AG20443 (cell line): Measurements from ENCODE around the gene SRPK2.

Experiments used
- DNase-seq: peaks from one replicate; pipeline ENCODE4 v3.0.0; 2012; ENCODE audit warnings: low spot score, mixed read lengths

SRPK2 gene

DNA sequence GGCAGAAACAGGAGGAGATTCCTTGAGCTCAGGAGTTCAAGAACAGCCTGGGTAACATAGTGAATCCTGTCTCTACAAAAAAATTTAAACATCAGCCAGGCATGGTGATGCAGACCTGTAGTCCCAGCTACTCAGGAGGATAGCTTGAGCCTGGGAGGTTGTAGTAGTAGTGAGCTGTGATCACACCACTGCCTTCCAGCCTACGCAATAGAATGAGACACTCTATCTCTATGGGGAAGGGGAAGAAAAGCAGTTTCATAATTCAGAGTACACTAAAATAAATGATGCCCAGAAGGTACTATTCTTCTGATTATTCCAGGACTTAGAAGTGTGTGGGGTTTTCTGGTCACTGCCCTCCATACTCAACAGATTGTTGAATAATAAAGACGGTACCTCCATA, 197.4 kb downstream of the SRPK2 start:
- no peak for DNase-seq

DNA sequence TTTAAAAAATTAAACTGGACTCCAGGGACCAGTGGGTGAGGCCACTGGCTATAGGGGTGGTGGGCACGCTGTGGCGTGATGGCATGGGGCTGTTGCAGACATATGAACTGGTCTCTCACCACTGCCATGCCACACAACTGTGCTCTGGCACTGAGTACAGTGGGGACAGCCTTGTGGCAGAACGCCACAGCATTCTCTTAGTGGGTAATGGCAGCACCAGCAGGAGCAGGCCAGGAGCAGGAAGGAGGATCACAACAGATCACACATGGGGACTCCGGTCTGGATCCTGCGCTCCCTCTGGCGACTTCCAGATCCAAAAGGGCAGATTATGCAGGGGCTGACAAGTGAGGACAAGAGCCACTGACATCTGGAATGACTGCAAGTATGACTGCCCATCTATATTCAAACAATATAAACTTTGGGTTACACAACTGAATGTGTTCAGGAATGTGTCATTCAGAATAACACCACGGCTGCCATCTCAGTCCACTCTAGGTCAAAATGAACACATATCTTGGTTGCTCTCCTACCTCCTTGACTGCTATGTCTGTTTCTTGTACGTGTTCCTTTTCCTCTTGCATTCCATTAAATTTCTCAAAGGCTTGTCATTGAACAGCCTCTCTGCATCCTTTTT, 198.7 kb downstream of the SRPK2 start:
- no peak for DNase-seq

DNA sequence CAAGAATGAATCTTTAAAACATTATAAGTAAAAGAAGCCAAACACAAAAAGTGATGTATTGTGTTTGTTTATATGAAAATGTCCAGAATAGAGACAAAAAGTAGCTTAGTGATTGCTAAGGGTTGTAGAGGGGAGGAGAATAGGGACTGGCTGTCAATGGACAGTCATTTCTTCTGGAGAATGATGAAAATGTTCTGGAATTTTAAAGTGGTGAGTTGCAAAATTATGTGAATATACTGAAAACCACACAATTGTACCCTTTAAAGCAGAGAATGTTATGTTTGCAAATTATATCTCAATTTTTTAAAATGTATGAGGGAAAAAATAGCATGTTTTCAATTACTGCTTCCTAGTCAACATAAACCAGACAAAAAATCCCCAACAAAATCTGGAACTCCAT, 200.5 kb downstream of the SRPK2 start:
- DNase-seq = peak; percentile 36

DNA sequence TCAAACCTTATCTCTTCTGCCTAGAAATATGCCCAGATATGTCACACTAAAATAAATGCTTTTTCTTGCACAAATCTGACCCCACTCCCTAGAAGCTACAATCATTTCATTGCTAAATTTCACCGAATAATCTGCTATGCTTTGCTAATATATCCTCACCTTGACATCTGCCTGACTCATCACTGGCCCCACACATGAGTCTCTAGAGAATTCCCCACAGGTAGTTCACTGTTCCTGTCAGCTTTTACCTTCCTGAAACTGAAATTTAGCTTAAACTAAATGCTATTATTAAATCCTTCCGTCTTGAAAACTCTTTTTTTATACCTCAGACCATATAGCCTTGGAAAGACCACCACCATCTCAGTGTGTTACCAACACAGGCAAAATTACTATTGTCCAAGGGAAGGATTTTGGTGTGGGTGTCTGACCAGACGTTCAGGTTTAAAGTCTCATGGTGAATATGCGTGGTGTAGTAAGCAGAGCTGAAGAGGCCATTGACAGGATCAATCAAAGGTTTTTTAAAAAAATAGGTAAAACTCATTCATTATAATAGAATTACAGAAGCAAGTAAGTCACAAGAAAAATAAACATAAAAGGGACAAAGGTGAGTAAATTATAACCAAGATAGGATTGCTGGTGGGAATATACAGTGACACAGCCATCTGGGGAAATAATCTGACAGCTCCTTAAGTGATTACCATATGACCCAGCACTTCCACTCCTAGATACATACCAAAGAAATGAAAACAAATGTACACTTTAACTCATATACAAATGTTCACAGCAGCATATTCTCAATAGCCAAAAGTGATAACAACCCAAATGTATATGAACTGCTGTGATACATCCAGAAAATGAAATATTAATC, 201.2 kb downstream of the SRPK2 start:
- no peak for DNase-seq

DNA sequence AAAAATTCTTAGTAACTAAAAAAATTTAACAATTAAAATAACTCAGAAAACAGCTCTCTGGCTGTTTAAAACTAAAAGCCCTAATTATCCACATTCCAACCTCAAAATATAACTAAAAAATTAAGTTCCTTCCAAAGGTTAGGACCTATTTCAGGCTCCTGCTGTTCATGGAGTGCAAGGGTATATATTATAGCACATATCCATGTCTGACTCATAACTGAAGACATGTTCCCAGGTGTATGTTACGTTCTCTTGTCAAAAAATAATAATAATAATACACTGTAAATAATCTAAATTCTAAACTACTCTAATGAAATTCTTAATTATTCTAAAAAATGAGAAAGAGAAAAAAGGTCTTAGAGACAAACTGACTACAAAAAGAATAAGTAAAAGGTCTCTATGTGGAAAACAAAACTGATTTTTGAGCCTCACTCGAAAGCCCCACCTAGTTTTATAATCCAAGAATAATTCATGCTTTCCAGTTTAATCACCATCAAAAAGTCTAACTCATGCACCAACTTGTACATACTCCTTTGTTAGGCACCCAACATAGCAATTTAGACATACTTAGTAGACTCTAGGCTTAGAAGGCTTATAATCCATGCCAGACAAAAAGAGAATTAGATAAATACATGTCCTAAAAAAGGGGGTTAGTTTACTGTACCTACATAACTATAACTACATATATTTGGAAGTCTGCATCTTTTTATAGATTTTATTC, 203.3 kb downstream of the SRPK2 start:
- no peak for DNase-seq

DNA sequence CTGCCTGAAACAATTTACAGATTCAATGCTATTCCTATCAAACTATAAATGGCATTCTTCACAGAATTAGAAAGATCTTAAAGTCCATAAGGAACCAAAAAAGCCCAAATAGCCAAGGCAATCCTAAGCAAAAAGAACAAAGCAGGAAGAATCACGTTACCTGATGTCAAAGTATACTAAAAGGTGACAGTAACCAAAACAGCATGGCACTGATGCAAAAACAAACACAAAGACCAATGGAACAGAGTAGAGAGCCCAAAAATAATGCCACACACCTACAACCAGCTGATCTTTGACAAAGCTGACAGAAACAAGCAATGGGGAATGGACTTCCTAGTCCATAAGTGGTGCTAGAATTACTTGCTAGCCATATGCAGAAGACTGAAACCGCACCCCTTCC, 208.7 kb downstream of the SRPK2 start:
- DNase-seq = no peak

DNA sequence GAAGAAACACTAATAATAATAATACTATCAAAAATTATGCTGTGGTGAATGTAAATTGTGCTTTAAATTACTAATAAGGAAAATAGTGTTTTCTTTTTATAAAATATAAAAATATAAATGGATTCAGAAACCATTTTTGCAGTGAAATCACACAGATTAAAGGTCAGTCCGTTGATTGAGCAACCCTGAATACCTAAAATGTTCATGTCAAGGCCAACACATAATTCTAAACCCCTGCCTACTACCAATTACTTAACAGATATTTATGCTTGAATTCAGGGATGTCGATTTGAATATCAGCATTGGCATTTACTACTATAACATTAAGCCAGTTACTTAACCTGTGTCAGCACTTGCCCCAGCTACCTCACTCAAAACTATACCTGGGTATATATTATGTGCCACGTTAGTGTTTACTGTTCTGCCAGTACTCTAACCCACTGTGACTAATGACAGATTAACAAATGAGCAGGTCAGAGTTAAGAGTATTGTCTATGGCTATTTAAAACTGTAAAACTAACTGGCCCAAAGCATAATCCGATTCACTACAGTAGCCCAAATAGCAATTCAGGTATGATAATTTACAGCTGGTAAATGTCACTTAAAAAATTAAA, 209.7 kb downstream of the SRPK2 start:
- no peak for DNase-seq

DNA sequence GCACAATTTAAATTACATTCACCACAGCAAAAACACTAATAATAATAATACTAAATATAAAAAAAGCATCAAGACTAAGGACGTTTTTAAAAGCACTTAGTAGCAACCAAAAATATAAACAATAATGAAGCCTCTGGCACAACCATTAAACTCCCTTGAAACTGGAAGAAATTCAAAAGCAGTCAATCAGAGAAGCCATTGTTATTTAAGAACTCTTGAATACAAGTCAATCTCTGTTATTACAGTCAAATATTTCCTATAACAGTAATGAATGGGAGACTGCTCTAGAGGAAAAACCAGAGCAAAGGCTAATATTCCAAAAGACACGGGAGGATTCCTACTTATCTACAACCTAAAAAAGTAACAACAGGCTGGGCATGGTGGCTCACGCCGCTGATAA, 210.5 kb downstream of the SRPK2 start:
- DNase-seq = no peak

DNA sequence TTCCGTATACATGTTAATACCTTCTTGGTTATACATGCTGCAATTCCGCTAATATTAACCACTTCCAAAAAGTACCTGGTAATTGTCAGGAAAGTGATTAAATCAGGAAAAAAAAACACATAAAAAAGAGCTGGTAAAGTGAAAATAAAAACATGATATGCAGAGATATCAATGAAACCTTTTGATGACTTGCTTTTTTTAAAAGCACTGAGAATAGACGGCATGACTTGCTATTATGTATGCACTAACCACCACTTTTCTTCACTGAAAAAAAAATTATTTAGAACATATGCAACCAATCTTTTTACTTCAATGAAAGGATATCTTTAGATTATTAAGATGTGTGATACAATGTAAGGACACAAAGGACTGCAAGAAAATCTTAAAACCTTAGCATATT, 211.7 kb downstream of the SRPK2 start:
- DNase-seq = no peak

DNA sequence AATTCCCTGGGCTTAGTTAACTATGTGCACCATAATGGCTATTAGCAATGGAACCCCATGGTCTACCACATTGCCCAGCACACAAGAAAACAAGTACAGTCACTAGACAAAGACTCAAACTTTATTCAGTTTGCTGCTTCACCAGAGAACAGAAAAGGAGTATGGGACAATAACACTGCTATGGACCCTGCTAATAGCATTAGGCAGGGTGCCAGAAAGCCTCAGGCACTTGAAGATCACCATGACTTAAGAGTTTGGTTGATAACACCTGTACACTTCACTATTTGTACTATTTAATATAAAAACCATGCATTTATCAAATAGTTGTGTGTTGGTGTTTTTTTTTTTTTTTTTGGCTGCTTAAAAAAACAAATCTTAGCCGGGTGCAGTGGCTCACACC, 215.1 kb downstream of the SRPK2 start:
- DNase-seq = no peak

DNA sequence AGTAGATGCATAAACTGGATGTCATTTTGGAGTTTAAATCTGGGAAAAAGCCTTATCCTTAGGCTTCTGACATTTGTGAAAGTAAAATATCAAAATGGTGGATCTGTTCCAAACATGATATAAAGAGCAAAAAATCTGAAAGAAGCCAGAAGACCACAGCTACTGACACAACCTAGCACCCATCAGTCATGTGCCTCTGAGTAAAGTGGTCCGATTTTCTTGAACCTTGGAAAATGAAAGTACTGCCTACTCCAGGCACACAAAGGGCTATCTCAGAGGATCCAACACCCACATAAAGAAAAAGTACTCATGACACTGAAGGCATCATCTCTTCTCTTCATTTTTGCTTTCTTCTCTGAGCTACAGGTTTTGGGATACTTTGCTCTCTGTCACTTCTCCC, 224.0 kb downstream of the SRPK2 start:
- DNase-seq = no peak

DNA sequence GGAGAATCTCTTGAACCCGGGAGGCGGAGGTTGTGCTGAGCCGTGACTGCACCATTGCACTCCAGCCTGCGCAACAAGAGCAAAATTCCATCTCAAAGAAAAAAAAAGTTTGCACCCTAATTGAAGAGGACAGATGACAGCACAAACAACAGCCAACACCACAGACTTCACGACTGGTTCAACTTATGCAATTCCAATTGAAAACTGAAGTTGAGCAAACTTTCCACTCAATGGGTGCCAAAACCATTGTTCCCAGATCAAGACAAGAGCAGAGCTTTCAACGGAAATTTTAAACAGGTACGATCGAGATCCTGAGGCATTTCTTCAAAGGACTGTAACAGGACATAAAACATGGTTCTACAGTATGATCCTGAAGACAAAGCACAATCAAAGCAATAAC, 225.0 kb downstream of the SRPK2 start:
- DNase-seq = no peak

DNA sequence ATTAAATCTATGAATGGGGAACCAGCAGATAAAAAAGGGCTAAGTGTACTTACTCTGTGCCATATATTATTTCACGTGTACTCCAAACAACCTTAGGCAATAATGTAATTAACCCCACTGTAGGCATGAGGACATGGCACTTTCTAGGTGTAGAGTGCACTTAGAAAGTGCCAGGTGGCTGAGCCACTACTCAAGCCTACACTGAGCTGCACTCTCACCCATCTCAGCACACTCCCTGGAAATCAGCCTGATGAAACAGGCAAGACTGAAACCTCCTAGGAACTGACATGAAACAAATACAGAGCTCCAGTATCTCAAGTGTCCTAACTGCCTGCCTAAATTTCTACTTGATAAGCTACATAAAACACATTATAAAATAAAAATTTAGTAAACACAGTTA, 227.4 kb downstream of the SRPK2 start:
- DNase-seq = no peak

DNA sequence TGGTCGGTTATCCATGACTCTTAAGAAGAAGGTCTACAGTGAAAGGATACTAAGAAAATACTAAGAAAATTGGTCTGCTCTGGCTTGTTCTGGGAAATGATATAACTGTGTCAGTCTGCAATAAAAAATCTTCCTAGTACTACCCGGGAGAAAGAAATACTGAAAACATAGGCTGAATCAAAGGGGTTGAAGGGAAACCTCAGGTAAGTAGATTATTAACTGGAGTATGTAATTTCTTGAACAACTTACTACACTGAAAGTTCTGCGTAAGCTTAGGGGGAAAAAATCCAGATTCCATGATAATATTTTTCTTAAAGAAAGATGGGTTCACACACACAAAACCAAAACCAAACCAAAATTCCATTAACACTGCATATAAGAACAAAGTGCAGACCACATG, 231.4 kb downstream of the SRPK2 start:
- DNase-seq = no peak

DNA sequence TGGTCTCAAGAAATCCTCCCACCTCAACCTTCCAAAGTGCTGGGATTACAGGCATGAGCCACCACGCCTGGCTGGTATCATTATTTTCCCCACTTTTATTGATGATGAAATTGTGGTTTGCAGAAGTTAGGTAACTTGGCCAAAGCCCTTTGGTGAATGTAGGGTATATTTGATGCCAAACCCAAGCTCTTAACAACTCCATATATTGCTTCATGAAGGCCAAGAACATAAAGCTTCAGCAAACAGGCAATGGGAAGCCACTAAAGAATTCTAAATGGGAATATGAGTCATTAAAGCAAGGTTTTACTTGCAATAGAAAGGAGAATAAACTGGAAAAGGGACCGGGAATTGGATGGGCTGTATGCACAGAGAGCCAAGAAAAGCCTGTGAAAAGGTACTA, 232.0 kb downstream of the SRPK2 start:
- no peak for DNase-seq

DNA sequence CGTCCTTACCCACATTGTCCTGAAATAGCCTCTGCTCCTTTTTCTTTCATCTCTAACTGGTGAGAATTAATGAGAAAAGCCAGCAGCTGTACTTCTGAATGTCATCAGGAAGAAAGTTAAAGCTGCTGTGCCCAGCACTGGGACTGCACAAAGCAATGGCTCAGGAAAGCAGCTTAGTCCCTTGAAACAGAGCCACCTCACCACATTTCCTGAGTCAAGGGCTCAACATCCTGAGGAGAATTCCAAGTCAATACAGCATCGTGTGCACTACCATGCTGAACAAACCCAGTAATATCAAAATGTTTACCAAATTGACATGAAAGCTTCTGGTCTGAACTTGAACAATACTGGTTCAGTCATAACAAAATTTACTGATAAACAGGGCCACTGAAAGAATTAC, 234.6 kb downstream of the SRPK2 start:
- no peak for DNase-seq

DNA sequence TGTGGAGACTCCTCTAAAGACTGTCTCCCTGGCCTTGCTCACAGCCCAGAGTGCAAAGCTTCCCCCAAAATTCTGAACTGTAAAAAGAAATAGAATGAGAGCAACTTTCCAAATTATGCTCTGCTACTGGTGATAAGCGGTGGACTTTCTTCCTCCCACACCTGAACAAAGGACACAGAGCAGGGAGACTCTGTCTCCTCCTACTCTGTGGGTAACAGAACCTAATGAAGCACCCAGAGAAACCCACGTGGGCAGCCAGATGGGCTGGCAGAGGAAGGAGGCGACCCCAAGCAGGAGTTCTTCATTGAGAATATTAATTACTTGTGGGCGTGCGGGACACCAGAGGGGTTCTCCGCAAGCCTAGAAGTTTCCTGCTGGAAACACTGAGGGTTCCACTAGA, 235.2 kb downstream of the SRPK2 start:
- no peak for DNase-seq

DNA sequence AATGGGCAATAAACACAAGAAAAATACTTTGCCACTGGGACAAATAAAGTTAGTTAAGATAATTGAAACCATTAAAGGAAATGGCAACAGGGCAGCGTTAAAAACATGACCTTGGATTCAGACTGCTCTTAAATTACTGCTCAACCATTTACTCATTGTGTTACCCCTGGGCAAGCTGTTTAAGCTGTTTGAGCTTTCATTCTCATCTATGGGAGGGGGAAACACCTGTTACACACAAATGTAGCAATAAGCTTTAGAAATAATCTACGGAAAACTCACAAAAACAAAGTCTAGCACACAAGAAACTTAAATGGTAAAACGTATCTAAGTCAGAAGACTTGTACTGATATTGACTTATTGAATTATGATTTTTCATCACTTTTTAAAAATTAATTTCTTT, 237.6 kb downstream of the SRPK2 start:
- DNase-seq = no peak

DNA sequence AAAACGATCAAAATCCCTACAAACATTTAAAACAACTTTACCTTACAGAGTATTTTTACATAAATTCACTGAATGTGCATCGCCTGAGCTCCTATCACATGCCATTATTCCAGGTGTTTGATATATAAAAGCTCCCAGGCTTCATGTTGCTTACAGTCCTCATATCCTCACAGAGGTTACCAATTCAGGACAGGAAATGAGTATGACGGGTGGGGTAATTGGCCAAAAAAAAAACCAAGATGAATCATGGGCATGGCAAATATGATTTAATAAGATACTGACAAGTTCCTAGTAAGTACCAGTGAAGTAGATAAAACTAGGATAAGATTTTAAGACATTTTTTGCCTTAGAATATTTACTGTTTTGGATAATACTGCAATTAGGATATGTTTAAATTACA, 238.9 kb downstream of the SRPK2 start:
- DNase-seq = peak; percentile 62

DNA sequence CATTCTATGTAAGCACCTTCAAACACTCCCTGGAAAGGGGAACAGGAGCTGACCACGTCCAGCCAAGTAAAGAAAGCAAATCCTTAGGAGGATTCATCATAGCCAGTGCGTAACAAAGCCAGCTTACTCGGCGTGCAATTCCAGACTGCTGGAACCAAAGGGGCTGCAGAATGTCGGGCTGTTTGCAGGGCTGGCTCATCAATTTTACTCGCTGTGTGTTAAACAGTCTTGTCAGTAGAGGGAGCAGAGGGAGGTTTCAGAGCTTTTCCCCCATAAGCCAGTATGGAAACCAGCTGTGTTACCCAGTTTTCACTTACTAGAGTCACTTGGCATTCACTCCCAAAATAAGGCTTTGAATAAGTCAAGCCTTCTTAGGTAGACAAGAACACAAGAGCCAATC, 247.7 kb downstream of the SRPK2 start:
- DNase-seq = peak; percentile 70

DNA sequence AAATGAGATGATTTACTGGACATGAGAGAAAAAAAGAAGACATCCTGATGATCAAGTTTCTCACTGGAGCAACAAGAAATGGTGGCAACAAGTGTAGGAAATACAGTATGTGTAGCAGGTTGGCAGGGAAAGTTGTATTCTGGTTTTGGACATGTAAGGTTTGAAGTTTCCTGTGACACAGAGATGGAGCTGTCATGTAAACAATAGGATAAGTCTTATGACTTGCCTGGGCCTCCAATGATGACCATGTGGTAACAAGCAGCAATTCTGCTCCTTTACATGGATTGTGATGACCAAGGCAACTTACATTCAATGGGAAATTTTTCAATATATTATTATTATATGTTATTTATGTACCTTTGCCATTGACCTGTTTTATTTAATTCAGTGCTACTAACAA, 249.3 kb downstream of the SRPK2 start:
- no peak for DNase-seq

DNA sequence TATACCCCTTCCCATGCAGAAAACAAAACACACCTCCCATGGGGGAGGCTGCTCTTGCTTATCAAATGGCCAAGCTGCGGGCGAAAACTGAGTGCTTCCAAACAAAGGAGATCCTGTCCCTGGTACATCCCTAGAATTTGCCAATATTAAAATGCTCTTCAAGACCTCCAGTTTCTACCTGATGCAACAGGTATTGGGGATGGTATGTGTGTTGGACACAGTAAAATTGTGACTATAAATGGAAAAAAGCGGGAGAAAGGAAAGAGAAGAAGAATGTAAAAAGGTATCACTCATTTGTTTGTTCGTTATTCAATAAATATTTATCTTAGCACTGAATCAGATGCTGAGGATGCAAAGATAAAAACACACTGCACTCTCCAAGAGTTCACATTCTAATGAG, 250.8 kb downstream of the SRPK2 start:
- DNase-seq = no peak

DNA sequence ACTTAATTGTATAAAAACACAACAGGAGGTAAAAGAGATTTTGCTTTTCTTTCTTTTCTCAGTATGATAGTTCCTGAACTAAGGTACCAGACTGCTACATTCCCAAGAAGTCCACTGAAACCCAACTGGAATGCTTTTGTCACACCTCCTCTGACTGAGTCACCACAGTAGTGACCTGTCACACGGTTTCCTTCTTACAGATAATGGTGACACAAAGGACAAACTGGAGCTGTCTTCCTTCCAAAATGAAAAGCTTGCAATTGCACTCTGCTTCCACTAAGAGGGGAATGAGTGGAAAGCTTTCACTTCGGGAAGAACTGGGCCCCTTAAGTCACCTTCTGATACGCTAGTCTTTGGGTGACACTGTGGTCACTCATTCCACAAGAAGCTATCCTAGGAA, 252.5 kb downstream of the SRPK2 start:
- peak; percentile 24 for DNase-seq
